Stimulated activated memory B cell treated with anti-CD40 and anti-IgM and Interleukin-4, amounts not matched to agents 10 μg/mL and 1 μg/mL and 100 μg/mL, for 72 hours (primary cell): ENCODE data around the gene ORC3.
A peak's percentile ranks its signal among the peaks of the same experiment; 100 is the strongest.
"Not testable (repeated sequence)": the region's sequence is repeated elsewhere in the genome, so short reads cannot be mapped to it uniquely, and the experiment has no call there.

Experiments used
- ATAC-seq: fragments of 150-1000 bp; cut with Tn5 transposase; 2 replicates; pipeline ENCODE4 v1.10.0; 2021
- H3K27ac Mint-ChIP-seq: one replicate; pipeline ENCODE4 v1.8.0; 2022; ENCODE audit warnings: mild to moderate bottlenecking, mixed read lengths
- H3K27me3 Mint-ChIP-seq: one replicate; pipeline ENCODE4 v1.8.0; 2022; ENCODE audit warnings: mixed read lengths
- H3K36me3 Mint-ChIP-seq: one replicate; pipeline ENCODE4 v1.8.0; 2022; ENCODE audit warnings: mixed read lengths
- H3K4me1 Mint-ChIP-seq: one replicate; pipeline ENCODE4 v1.8.0; 2022; ENCODE audit warnings: mixed read lengths
- H3K4me3 Mint-ChIP-seq: one replicate; pipeline ENCODE4 v1.8.0; 2022; ENCODE audit warnings: mild to moderate bottlenecking, moderate library complexity, mixed read lengths
- H3K9me3 Mint-ChIP-seq: one replicate; pipeline ENCODE4 v1.8.0; 2022; ENCODE audit warnings: mixed read lengths

The ORC3 gene

DNA sequence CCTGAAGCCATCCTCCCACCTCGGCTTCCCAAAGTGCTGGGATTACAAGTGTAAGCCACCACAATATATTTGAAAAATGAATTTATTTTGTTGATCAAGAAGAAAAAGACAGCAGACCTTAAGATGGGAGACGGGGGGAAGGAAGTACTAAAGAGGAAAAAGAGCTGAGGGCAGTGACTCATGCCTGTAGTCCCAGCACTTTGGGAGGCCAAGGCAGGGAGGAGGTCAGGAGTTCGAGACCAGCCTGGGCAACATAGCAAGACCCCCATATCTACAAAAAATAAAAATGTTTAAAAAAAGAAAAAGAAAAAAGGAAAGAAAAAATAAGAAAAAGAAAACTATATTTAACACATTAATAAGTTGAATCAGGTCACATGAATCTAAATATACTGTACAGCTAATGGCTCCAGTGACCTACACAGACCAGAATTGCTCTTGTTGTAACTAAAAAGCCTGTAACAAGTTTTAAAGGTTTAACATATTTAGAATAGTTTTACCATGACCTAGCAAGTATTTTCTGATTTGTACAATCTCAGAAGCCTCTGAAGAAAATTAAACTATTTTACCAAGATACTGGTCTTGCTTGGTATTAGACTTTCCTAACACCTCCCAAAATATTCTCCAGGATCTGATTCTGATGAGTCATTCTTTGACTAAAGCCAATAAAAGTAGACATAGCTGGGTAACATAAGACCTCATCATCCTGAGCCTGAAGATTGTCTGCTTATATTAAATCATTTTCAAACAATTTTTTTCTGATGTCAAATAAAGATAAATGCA is 116.4 kb downstream of the ORC3 start:
- H3K27ac Mint-ChIP-seq = peak overlapping the region; percentile 63
- H3K36me3 Mint-ChIP-seq = peaks cover 2% of the 10 kb centered on the region
- no peak for ATAC-seq
- H3K4me1 Mint-ChIP-seq = peaks cover 22% of the 10 kb centered on the region
- H3K9me3 Mint-ChIP-seq = no peaks in the 10 kb centered on the region
- H3K27me3 Mint-ChIP-seq = no peaks in the 10 kb centered on the region
- no peak overlapping the region for H3K4me3 Mint-ChIP-seq

- H3K27ac Mint-ChIP-seq, H3K4me3 Mint-ChIP-seq, H3K9me3 Mint-ChIP-seq, H3K36me3 Mint-ChIP-seq, ATAC-seq, H3K27me3 Mint-ChIP-seq: not testable (repeated sequence)
- peaks cover 14% of the 10 kb centered on the region for H3K4me1 Mint-ChIP-seq
Measured at GRCh38 chr6:87708581-87709427, 118.9 kb downstream of the ORC3 start.

GRCh38 chr6:87710090-87710489 is 120.2 kb downstream of the ORC3 start:
- Mint-ChIP-seq H3K27ac (no peak overlapping the region), H3K36me3 (no peaks in the 10 kb centered on the region), H3K9me3 (no peaks in the 10 kb centered on the region), H3K27me3 (no peaks in the 10 kb centered on the region), H3K4me1 (peaks cover 19% of the 10 kb centered on the region), H3K4me3 (no peak overlapping the region)
- ATAC-seq = no peak

GRCh38 chr6:87712713-87713112 is 122.8 kb downstream of the ORC3 start:
- not testable (repeated sequence) for H3K27me3 Mint-ChIP-seq, ATAC-seq, H3K9me3 Mint-ChIP-seq, H3K4me3 Mint-ChIP-seq, H3K27ac Mint-ChIP-seq, H3K36me3 Mint-ChIP-seq
- peaks cover 12% of the 10 kb centered on the region for H3K4me1 Mint-ChIP-seq

- H3K4me1 Mint-ChIP-seq = peaks cover 12% of the 10 kb centered on the region
- no peaks in the 10 kb centered on the region for H3K27me3 Mint-ChIP-seq
- no peaks in the 10 kb centered on the region for H3K9me3 Mint-ChIP-seq
- H3K36me3 Mint-ChIP-seq = no peaks in the 10 kb centered on the region
- H3K4me3 Mint-ChIP-seq = no peak overlapping the region
- no peak overlapping the region for H3K27ac Mint-ChIP-seq
- peak; percentile 73 for ATAC-seq
Measured at GRCh38 chr6:87714093-87714842, 124.3 kb downstream of the ORC3 start.
